Right atrium auricular region (tissue), 2 donors: Measurements from ENCODE around the gene SPAG4. TPM values are rescaled to one million over a fixed set of nuclear protein-coding genes. Genes with fewer than 3 reads are reported as not detected.

Source experiments
- DNase-seq: peaks from one replicate; pipeline ENCODE4 v3.0.0-alpha.2; 2019; ENCODE audit warnings: low spot score
- H3K27ac ChIP-seq, 2 donors: fragments of 200-600 bp; sonication (generic); 1 replicate in 1 of 2; 2 replicates in 1 of 2; pipeline ENCODE4 v1.5.1; 2016 to 2019
- H3K27me3 ChIP-seq, 2 donors: fragments of 200-600 bp; sonication (generic); one replicate each; pipeline versions ENCODE4 v1.5.1 to v1.6.0; 2017 to 2019
- H3K36me3 ChIP-seq: fragments of 200-600 bp; sonication (generic); one replicate; pipeline ENCODE4 v1.5.1; 2016
- H3K4me1 ChIP-seq, 2 donors: fragments of 200-600 bp; sonication (generic); one replicate each; pipeline versions ENCODE4 v1.5.1 to v1.6.0; 2017 to 2019
- H3K4me3 ChIP-seq, 2 donors: fragments of 200-600 bp; sonication (generic); 1 replicate in 1 of 2; 2 replicates in 1 of 2; pipeline ENCODE4 v1.5.1; 2017 to 2019; ENCODE audit warnings: mild to moderate bottlenecking in 1 of 2, moderate library complexity in 1 of 2
- H3K9me3 ChIP-seq, 2 donors: fragments of 200-600 bp; sonication (generic); one replicate each; pipeline ENCODE4 v1.5.1; 2019
- CTCF ChIP-seq, 2 donors: fragments of 200-600 bp; sonication (generic); IDR thresholded peaks; one replicate each; pipeline ENCODE4 v1.5.1; 2019; ENCODE audit warnings: antibody characterized with exemption in 2 of 2
- total RNA-seq, 2 donors: library from RNA; depleted of rRNA; stranded (reverse); fragments of >200 nt; gene quantifications; one replicate each; pipeline ENCODE4 v1.1.0, GENCODE V29; 2016

Gene SPAG4
- total RNA-seq, 2 donors from 2014 or later: 4.6 to 5.5 TPM

DNA sequence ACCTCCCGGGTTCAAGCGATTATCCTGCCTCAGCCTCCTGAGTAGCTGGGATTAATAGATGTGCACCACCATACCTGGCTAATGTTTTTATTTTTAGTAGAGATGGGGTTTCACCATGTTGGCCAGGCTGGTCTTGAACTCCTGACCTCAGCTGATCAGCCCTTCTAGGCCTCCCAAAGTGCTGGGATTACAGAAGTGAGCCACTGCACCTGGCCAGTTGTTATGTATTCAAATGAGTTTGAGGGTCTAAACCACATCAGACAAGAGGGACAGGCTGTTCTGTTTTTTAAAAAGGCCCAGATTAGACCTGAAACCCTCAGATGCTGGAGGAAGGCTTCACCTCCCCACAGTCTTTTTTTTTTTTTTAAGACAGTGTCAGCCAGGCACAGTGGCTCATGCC lies 4.1 kb upstream of the SPAG4 start:
- Histone ChIP-seq H3K27me3 (no peaks in the 10 kb centered on the region), H3K27ac (no peak overlapping the region), H3K4me1 (peaks cover 0 to 6% of the 10 kb centered on the region in 2 donors), H3K4me3 (no peak overlapping the region), H3K36me3 (no peaks in the 10 kb centered on the region), H3K9me3 (no peaks in the 10 kb centered on the region)
- no peak for TF ChIP-seq CTCF (IDR thresholded peaks at IDR 0.05)
- DNase-seq: no peak

GRCh38 chr20:35616465-35617396 lies 1.1 kb downstream of the SPAG4 start:
- Histone ChIP-seq H3K36me3 (no peaks in the 10 kb centered on the region), H3K4me1 (peaks cover 0 to 36% of the 10 kb centered on the region in 2 donors), H3K27me3 (no peaks in the 10 kb centered on the region), H3K9me3 (no peaks in the 10 kb centered on the region), H3K27ac (peak overlapping the region; percentile 90 to 94), H3K4me3 (peak overlapping the region; percentile 49 to 69)
- DNase-seq: peak; percentile 88
- no peak for TF ChIP-seq CTCF (IDR thresholded peaks at IDR 0.05)

- H3K4me1 ChIP-seq: peaks cover 0 to 36% of the 10 kb centered on the region in 2 donors
- TF ChIP-seq CTCF (IDR thresholded peaks at IDR 0.05): peak in 1 of 2 donors; percentile 47
- H3K4me3 ChIP-seq: peak overlapping the region; percentile 49 to 69
- H3K27me3 ChIP-seq: no peaks in the 10 kb centered on the region
- peak overlapping the region; percentile 90 to 94 for H3K27ac ChIP-seq
- no peaks in the 10 kb centered on the region for H3K9me3 ChIP-seq
- peak; percentile 72 for DNase-seq
- no peaks in the 10 kb centered on the region for H3K36me3 ChIP-seq
Observed at GRCh38 chr20:35617397-35618262, 2.0 kb downstream of the SPAG4 start.

GRCh38 chr20:35618263-35619131 lies 2.9 kb downstream of the SPAG4 start:
- no peaks in the 10 kb centered on the region for H3K27me3 ChIP-seq

More at GRCh38 chr20:35618263-35619131, 2.9 kb downstream of the SPAG4 start:
- Histone ChIP-seq H3K36me3 (no peaks in the 10 kb centered on the region), H3K4me3 (peak overlapping the region; percentile 41 to 69), H3K9me3 (no peaks in the 10 kb centered on the region), H3K27ac (peak overlapping the region; percentile 90 to 94), H3K4me1 (peaks cover 0 to 36% of the 10 kb centered on the region in 2 donors)
- no peak for TF ChIP-seq CTCF (IDR thresholded peaks at IDR 0.05)
- DNase-seq: peak; percentile 67
